ENCODE results near the gene B9D1.

DNA sequence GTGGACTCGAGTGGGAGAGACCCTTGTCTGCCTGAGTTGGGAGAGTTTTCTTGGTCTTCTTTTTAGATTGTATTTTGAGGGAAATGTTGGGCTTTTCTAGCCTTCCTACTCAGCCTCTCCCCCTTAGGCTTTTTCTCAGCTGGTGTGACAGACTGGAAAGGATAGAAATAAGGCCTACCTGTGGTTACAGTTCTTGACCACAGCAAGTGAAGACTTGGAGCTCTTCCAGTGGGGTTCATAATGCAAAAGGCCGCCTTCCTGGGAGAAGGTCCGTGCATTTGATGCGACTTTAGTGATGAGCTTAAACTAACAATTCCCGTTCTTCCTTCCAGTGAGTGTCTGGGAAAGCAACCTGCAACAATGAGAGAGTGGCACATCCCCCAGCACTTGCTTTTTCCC is 56.8 kb downstream of the B9D1 start:
- TF ChIP-seq, protein P1, sequence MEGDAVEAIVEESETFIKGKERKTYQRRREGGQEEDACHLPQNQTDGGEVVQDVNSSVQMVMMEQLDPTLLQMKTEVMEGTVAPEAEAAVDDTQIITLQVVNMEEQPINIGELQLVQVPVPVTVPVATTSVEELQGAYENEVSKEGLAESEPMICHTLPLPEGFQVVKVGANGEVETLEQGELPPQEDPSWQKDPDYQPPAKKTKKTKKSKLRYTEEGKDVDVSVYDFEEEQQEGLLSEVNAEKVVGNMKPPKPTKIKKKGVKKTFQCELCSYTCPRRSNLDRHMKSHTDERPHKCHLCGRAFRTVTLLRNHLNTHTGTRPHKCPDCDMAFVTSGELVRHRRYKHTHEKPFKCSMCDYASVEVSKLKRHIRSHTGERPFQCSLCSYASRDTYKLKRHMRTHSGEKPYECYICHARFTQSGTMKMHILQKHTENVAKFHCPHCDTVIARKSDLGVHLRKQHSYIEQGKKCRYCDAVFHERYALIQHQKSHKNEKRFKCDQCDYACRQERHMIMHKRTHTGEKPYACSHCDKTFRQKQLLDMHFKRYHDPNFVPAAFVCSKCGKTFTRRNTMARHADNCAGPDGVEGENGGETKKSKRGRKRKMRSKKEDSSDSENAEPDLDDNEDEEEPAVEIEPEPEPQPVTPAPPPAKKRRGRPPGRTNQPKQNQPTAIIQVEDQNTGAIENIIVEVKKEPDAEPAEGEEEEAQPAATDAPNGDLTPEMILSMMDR (IDR thresholded peaks at IDR 0.05; ENCODE audit: low read depth, low read length, poor library complexity, severe bottlenecking) = no peak
- TF ChIP-seq EZH2phosphoT487 (IDR thresholded peaks at IDR 0.05; ENCODE audit: borderline replicate concordance, low read length) = no peak
